Stimulated activated CD8-positive, alpha-beta memory T cell treated with anti-CD3 and anti-CD28 coated beads, Interleukin-12 subunit alpha, Interleukin-12 subunit beta, amount 100 ng/mL, for 24 hours (primary cell): ENCODE results near the gene RORB.
"Not testable (repeated sequence)": the region's sequence is repeated elsewhere in the genome, so short reads cannot be mapped to it uniquely, and the experiment has no call there.

Experiments
- DNase-seq: peaks from one replicate; pipeline ENCODE4 v3.0.0-alpha.2; 2020; ENCODE audit errors: extremely low read depth

RORB gene

DNA sequence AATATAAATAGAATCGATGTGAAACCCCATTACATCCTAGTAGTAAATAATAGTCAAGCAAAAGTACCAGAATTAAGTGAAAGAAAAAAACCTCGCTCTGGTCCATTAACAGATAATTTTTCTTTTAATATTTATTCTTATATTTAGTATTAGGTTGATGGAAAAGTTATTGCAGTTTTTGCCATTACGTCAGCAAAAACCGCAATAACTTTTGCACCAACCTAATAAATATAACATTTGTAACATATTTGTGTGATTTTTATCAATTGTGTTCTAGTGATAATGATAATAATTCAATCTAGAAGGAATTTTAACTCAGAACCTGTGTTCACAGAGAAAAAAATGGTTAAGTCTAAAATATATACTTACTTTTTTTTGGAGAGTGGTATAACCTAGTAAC, 16.1 kb downstream of the RORB start:
- DNase-seq = no peak

- no peak for DNase-seq
Observed at GRCh38 chr9:74517188-74517587, 20.1 kb downstream of the RORB start.

- DNase-seq = no peak
Observed at GRCh38 chr9:74519419-74519818, 22.3 kb downstream of the RORB start.

- DNase-seq = no peak
Observed at GRCh38 chr9:74521009-74521408, 23.9 kb downstream of the RORB start.

DNA sequence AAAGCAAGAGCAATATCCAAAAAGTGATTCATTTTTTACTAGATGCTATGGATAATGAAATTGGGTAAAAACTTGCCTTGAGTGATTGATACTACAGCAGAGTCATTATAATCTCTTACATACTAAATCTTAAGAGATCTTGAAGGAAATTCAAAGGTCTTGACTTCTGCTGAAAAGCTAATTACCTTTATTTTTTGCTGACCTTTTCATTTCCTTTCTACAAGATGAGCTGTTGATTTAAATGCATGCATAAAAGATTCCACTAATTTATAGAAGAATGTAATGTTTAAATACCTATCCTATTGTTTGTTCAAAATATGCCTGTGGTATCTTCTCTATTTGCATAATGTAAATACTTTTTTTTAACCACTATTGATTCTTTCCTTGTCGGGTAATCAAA, 27.2 kb downstream of the RORB start:
- no peak for DNase-seq

DNA sequence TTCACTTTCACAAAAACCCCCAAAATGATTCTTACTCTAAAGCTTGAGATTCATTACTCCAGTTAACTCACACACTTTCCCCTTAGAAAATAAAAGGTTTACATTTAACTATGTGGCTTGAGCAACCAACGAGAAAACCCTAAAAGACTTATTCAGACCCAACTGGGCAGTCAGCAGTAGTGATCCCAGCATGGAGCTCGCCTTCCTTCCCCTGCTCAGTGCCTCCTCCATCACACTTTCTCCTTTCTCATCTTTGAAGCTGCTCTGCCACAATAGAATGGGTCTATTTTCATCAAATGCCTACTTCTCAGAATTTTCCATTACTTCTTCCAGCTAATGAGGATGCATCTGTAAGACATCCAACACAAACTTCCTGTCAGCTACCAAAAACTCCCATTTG, 29.1 kb downstream of the RORB start:
- DNase-seq = no peak

- DNase-seq = no peak
Observed at GRCh38 chr9:74527718-74528117, 30.6 kb downstream of the RORB start.

DNA sequence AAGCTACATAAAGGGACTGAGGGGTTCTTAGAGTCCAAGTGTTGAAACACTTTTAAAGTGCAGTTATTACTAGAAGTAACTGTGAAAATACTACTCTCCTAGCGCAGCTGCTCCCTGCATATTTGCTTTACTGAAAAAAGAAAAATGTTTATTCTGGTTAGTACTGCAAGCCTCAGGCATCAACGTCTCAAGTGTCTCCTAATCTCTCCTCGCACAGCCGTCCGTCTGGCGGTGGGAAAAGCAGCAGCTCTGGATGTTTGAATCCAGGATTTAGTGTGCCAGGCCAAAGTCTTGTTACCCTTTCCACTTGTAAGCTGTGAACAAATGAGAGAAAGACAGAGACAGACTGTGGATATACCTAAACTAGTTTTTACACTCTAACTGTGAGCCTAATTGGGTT, 31.1 kb downstream of the RORB start:
- no peak for DNase-seq

- DNase-seq = not testable (repeated sequence)
Observed at GRCh38 chr9:74530458-74530857, 33.3 kb downstream of the RORB start.

GRCh38 chr9:74533253-74533652, 36.1 kb downstream of the RORB start:
- no peak for DNase-seq

DNA sequence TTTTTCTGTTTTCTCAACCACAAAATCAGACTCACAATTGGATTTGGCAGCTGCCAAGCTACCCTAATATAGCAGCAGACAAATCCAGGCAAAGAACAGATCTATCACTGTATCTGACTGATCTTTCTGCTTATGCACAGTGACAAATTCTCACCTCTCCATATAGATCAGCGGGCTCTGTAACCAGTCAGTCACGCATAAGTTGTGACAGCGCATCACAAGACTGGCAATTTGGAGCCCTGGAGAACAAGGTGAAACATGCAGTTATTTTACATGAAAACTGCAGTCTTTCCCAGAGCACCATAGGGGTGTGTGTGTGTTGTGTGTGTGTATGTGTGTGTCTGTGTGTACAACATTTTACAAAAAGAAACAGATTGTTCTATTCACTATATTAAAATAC, 37.7 kb downstream of the RORB start:
- DNase-seq = no peak

- no peak for DNase-seq
Observed at GRCh38 chr9:74543145-74543544, 46.0 kb downstream of the RORB start.

DNA sequence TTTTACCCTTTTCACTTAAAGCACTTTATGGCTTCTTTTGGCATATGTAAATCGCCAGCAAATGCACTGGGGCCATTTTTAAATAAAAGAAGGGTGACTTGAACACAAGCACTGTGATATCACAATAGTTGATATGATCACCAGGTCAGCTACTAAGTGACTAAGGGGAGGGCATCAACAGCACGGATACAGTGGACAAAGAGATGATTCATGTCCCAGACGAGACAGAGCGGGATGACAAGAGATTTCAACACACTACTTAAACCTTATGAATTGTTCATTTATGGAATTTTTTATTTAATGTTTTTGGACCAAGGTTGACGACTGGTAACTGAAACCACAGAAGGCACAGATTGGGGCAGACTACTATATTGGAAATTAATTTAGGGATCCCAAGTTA, 54.1 kb downstream of the RORB start:
- no peak for DNase-seq

GRCh38 chr9:74554751-74555419, 57.8 kb downstream of the RORB start:
- no peak for DNase-seq

DNA sequence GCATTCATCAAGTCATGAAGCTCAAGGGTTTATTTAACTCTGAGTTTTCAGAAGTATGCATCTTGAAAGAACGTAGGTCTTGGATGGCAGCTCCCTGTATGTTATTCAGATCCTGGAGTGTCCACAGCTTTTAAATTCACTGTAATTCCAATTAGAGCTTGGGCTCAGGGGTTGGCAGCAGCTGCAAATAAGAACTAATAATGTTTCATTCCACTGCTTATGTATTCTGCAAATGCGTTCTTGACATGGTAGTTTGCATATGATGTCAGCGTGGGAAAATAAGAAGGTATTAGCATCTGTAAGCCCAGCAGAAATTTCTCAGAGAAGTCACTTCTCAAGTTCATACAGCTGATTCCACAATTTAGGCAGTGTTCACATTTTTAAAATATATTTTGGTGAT, 58.4 kb downstream of the RORB start:
- no peak for DNase-seq

- no peak for DNase-seq
Observed at GRCh38 chr9:74556685-74557084, 59.5 kb downstream of the RORB start.

DNA sequence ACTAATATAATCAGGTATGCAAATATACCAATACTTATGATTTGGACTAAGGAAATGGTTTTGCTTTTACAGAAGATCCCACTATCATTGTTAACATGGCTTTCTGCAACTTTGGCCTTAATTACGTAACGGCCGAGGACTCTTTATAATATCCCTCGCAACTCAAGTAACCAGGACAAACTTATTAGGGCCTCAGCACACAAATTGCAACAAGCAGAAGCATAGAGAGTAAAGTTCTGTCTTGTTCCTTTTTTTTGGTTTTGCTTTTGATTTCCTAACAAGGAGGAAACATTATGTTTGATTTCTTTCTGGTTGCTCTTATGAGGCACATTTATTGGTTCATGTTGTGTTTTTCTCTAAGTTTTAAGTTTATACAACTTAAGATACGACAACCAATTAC, 60.4 kb downstream of the RORB start:
- DNase-seq = no peak

DNA sequence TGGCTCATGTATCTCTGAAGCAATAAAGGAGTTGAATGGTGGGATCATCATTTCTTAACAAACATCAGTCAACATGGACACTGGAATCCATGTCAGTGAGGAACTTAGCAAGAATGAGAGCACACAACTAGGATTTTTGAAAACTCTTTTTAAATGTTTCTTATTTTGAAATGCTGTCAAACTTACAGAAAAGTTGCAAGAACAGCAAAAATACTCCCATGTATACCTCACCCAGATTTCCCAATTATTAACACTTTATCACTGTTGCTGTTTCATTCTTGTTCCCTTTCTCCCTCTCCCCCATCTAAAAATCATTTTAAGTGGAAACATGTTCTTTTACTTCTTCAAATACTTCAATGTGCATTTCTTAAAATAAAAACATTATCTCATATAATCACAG, 65.5 kb downstream of the RORB start:
- no peak for DNase-seq

DNA sequence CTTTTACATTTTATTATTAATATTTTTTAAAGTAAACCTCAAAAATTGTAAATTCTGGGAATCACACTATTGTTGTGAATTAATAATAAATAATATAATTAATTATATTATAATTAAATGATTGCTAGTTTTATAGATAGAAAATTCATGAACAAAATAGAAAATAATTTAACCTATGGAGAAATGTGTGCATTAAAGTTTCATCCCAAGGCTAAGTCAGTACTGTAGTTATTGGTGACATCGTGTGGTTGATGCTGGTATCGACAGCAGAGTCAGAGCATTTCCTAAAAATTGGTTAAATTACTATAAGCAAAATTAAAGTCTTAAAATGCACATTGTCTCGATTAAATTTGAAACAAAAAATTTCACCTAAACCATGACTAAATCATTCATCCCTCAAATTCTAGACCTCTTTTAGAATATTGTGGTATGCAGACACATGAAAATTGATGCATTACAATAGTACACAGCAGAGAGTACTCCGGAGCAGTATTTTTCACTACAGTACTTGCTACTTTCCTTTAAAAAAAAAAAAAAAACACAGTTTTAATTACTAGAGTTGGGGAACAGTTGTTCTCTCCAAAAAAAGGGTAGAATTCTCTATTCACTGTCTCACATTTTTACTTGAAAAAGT, 73.9 kb downstream of the RORB start:
- DNase-seq = no peak

- DNase-seq = no peak
Observed at GRCh38 chr9:74573640-74574191, 76.6 kb downstream of the RORB start.

- no peak for DNase-seq
Observed at GRCh38 chr9:74576176-74576575, 79.0 kb downstream of the RORB start.

DNA sequence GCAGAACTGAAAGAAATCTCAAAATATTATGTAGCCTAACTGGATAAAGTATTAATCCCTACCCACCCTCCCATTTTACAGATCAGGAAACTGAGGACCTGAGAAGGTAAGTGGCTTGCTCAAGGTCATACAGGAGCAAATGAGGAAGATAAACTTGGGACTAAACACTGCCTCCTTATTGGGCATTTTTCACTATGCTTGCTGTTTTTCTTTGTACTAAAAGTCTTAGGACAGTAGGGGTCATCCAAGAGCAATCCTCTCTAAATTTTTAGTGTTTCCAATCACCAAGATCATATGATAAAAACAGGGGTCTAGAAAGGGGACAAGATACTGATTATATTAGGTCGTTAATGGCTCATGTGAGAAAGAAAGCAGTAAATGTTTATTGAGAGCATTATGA, 80.8 kb downstream of the RORB start:
- DNase-seq = no peak

GRCh38 chr9:74589576-74589975, 92.4 kb downstream of the RORB start:
- no peak for DNase-seq

GRCh38 chr9:74595286-74595685, 98.2 kb downstream of the RORB start:
- no peak for DNase-seq
